HEK293T (cell line): ENCODE results near the gene ROS1.

ENCODE experiments used
- ARNT ChIP-seq: fragments of 450-650 bp; IDR thresholded peaks from 2 replicates; pipeline ENCODE4 v1.6.1; 2017; ENCODE audit warnings: mild to moderate bottlenecking
- BHLHE40 ChIP-seq: fragments of 450-650 bp; IDR thresholded peaks from 2 replicates; pipeline ENCODE4 v1.6.1; 2016; ENCODE audit warnings: mild to moderate bottlenecking, moderate library complexity, borderline replicate concordance
- ELF4 ChIP-seq: fragments of 450-650 bp; IDR thresholded peaks from 2 replicates; pipeline ENCODE4 v1.6.1; 2017; ENCODE audit warnings: antibody characterized with exemption
- FOXA1 ChIP-seq: fragments of 450-650 bp; IDR thresholded peaks from 2 replicates; pipeline ENCODE4 v1.6.1; 2016; ENCODE audit warnings: mild to moderate bottlenecking
- FOXK2 ChIP-seq: fragments of 450-650 bp; IDR thresholded peaks from 2 replicates; pipeline ENCODE4 v1.6.1; 2016; ENCODE audit warnings: mild to moderate bottlenecking
- FOXM1 ChIP-seq: fragments of 450-650 bp; IDR thresholded peaks from 2 replicates; pipeline ENCODE4 v1.6.1; 2017; ENCODE audit warnings: mild to moderate bottlenecking, borderline replicate concordance
- HDGF ChIP-seq: fragments of 450-650 bp; IDR thresholded peaks from 2 replicates; pipeline ENCODE4 v1.6.1; 2017; ENCODE audit warnings: antibody characterized with exemption, borderline replicate concordance
- L3MBTL2 ChIP-seq: fragments of 450-650 bp; conservative IDR thresholded peaks from 2 replicates; pipeline ENCODE4 v1.6.1; 2016; ENCODE audit warnings: mild to moderate bottlenecking
- NFRKB ChIP-seq: fragments of 450-650 bp; IDR thresholded peaks from 2 replicates; pipeline ENCODE4 v1.6.1; 2016; ENCODE audit warnings: mild to moderate bottlenecking, moderate library complexity
- SP1 ChIP-seq: fragments of 450-650 bp; IDR thresholded peaks from 2 replicates; pipeline ENCODE4 v1.6.1; 2017
- SUZ12 ChIP-seq: fragments of 450-650 bp; IDR thresholded peaks from 2 replicates; pipeline ENCODE4 v1.6.1; 2016; ENCODE audit warnings: mild to moderate bottlenecking
- TARDBP ChIP-seq: fragments of 450-650 bp; IDR thresholded peaks from 2 replicates; pipeline ENCODE4 v1.6.1; 2016
- ZNF384 ChIP-seq: fragments of 450-650 bp; IDR thresholded peaks from 2 replicates; pipeline ENCODE4 v1.6.1; 2016
- TF ChIP-seq, protein P1 (sequence below): fragments of 450-650 bp; IDR thresholded peaks from 2 replicates; pipeline ENCODE4 v1.6.1; 2016

- TF ChIP-seq SP1 = no peak
- no peak for TF ChIP-seq NFRKB
- no peak for TF ChIP-seq FOXM1
- TF ChIP-seq L3MBTL2 = no peak
- TF ChIP-seq TARDBP = no peak
- no peak for TF ChIP-seq ELF4
- TF ChIP-seq ARNT = no peak
- no peak for TF ChIP-seq FOXK2
- TF ChIP-seq HDGF = no peak
- TF ChIP-seq FOXA1 = no peak
- TF ChIP-seq SUZ12 = no peak
- TF ChIP-seq, protein P1, sequence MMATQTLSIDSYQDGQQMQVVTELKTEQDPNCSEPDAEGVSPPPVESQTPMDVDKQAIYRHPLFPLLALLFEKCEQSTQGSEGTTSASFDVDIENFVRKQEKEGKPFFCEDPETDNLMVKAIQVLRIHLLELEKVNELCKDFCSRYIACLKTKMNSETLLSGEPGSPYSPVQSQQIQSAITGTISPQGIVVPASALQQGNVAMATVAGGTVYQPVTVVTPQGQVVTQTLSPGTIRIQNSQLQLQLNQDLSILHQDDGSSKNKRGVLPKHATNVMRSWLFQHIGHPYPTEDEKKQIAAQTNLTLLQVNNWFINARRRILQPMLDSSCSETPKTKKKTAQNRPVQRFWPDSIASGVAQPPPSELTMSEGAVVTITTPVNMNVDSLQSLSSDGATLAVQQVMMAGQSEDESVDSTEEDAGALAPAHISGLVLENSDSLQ = no peak
- TF ChIP-seq BHLHE40 = no peak
- TF ChIP-seq ZNF384 = no peak
These were observed 114.4 kb downstream of the ROS1 start for GRCh38 chr6:117311310-117311709.
